Heart left ventricle (tissue), 16 donors: Measurements from ENCODE around the gene GPR153. TPM values are rescaled to one million over a fixed set of nuclear protein-coding genes. Genes with fewer than 3 reads are reported as not detected.

Experiments used
- ATAC-seq, 4 donors: fragments of 200-7000 bp; cut with Tn5 transposase; one replicate each; pipeline ENCODE4 v1.9.1; 2020 to 2022; ENCODE audit warnings: moderate library complexity in 4 of 4, mild to moderate bottlenecking in 3 of 4, moderate number of reproducible peaks in 1 of 4
- DNase-seq, 5 donors: peaks; one replicate each; pipeline ENCODE4 v3.0.0-alpha.2; 2020
- H3K27ac ChIP-seq, 12 donors: fragments of 200-600 bp; sonication (generic) in 4 of 12; one replicate each; pipeline versions ENCODE4 v1.5.0 to v1.8.0; 2016 to 2022; ENCODE audit warnings: mild to moderate bottlenecking in 2 of 12
- H3K27me3 ChIP-seq, 9 donors: fragments of 200-600 bp; sonication (generic) in 2 of 9; one replicate each; pipeline versions ENCODE4 v1.5.1 to v1.8.0; 2016 to 2022; ENCODE audit warnings: mild to moderate bottlenecking in 3 of 9
- H3K36me3 ChIP-seq, 9 donors: fragments of 200-600 bp; sonication (generic) in 2 of 9; one replicate each; pipeline versions ENCODE4 v1.5.0 to v1.8.0; 2018 to 2022; ENCODE audit warnings: mild to moderate bottlenecking in 2 of 9
- H3K4me1 ChIP-seq, 12 donors: fragments of 200-600 bp; sonication (generic) in 4 of 12; one replicate each; pipeline versions ENCODE4 v1.5.0 to v1.8.0; 2016 to 2022; ENCODE audit warnings: mild to moderate bottlenecking in 3 of 12
- H3K4me3 ChIP-seq, 12 donors: fragments of 200-600 bp; sonication (generic) in 4 of 12; one replicate each; pipeline versions ENCODE4 v1.5.0 to v1.8.0; 2017 to 2022; ENCODE audit warnings: mild to moderate bottlenecking in 9 of 12, moderate library complexity in 4 of 12
- H3K9me3 ChIP-seq, 12 donors: fragments of 200-600 bp; sonication (generic) in 4 of 12; one replicate each; pipeline versions ENCODE4 v1.5.0 to v1.8.0; 2016 to 2022; ENCODE audit warnings: mild to moderate bottlenecking in 1 of 12
- POLR2A ChIP-seq, 2 donors: fragments of 450-650 bp; IDR thresholded peaks; one replicate each; pipeline ENCODE4 v1.6.1; 2017; ENCODE audit warnings: antibody characterized with exemption in 2 of 2, mild to moderate bottlenecking in 2 of 2, moderate library complexity in 2 of 2
- WGBS, 4 donors: extraction: QIAGEN DNeasy Blood & Tissue Kit in 2 of 4; methylation state at CpG; one replicate each; pipeline versions ENCODE4 v1.1.5 to v1.1.7; 2013 to 2018; 5-methylcytosine and 5-hydroxymethylcytosine counted together
- intact Hi-C, 10 donors: fragments of 100-400 bp; cut with DNase I; formaldehyde crosslinking; loops; one replicate each; pipeline versions ENCODE4 v1.11.1 to v1.14.2; 2022
- polyA plus RNA-seq, 2 donors: library from polyadenylated mRNA; stranded (reverse); fragments of 200-250 nt; gene quantifications; one replicate each; pipeline ENCODE4 v1.2.3, GENCODE V29; 2013
- total RNA-seq, 9 donors: library from RNA; depleted of rRNA in 2 of 9; stranded (reverse); fragments of >200 nt in 2 of 9; fragmentation: NEBNext Ultra II Directional in 3 of 9; extraction: Animal tissue kit (Norgen Biotek cat#: 25700) in 3 of 9; gene quantifications; one replicate each; pipeline versions ENCODE4 v1.1.0 to v1.2.4, GENCODE V29; 2016 to 2023
- TF ChIP-seq, protein P1 (sequence below), 12 donors: fragments of 200-600 bp; sonication (generic) in 4 of 12; IDR thresholded peaks; one replicate each; pipeline versions ENCODE4 v1.5.0 to v1.8.0; 2018 to 2022; ENCODE audit warnings: antibody characterized with exemption in 12 of 12, mild to moderate bottlenecking in 5 of 12
- donor health status: ischemic (EF 13 %, LVEDD 7.1; RV severe dilation, severe dysfunction).
- donor health status: healthy with polysubstance abuse.
- donor health status: DM: no; HTN: yes; CAD: no.
- donor health status: DM: no; HTN: no; CAD: no.
- donor health status: ischemic (EF 25% LVEDD 6.9; RV normal size, moderate dysfunction).
- donor health status: ischemic (EF 25% LVEDD 5.7; RV mildly dilated, moderate dysfunction).
- donor health status: healthy.
- donor health status: DM: yes; HTN: yes; CAD: no.
- donor health status: ischemic (EF 35%, LVEDD 5.7; RV mildly dilated, moderate dysfunction).
- donor health status: nonischemic (EF 11% LVEDD 7.7; RV severe dilation, severe dysfunction).
- donor health status: DM: yes; HTN: yes; CAD: no.
- donor health status: PGD.
- donor health status: ischemic (EF 29% LVEDD 5.4; RV normal size, mild dysfunction).
- donor health status: nonischemic (EF 23%, LVEDD 6.1; RV moderate dilation, normal function).

GPR153 gene
- total and polyA plus RNA-seq, 11 donors = 2.7 to 30.0 (median 4.7) TPM

DNA sequence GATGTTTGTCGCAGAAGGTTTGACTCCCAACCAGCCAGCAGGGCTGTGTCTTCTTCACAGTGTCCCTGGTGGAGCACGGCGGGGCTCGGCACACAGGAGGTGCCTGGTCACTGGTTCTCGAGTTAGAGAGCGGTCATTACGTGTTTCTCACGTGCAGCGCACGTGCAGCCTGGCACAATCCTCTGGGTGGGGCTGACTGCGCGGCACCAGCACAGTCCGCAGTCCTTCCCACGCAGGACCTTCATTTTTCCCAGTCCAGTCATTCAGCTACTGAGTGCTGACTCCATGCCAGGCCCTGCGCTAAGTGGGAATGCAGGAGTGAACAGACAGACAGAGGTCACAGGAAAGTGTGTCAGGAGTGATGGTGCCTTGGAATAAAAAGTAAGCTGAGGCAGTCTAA, 46.2 kb upstream of the GPR153 start:
- 90 to 94% (median 93%) methylated on average over 15 of the region's 15 CpGs for WGBS, 4 donors
- peak in 1 of 4 donors; percentile 15 for ATAC-seq
- intact Hi-C loops = no loop called here
- no peak for DNase-seq
- H3K4me1 ChIP-seq = no peaks in the 10 kb centered on the region
- no peaks in the 10 kb centered on the region for H3K36me3 ChIP-seq
- H3K9me3 ChIP-seq = no peaks in the 10 kb centered on the region
- H3K27ac ChIP-seq = no peak overlapping the region
- TF ChIP-seq, protein P1, sequence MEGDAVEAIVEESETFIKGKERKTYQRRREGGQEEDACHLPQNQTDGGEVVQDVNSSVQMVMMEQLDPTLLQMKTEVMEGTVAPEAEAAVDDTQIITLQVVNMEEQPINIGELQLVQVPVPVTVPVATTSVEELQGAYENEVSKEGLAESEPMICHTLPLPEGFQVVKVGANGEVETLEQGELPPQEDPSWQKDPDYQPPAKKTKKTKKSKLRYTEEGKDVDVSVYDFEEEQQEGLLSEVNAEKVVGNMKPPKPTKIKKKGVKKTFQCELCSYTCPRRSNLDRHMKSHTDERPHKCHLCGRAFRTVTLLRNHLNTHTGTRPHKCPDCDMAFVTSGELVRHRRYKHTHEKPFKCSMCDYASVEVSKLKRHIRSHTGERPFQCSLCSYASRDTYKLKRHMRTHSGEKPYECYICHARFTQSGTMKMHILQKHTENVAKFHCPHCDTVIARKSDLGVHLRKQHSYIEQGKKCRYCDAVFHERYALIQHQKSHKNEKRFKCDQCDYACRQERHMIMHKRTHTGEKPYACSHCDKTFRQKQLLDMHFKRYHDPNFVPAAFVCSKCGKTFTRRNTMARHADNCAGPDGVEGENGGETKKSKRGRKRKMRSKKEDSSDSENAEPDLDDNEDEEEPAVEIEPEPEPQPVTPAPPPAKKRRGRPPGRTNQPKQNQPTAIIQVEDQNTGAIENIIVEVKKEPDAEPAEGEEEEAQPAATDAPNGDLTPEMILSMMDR (IDR thresholded peaks at IDR 0.05) = no peak
- no peak for TF ChIP-seq POLR2A (IDR thresholded peaks at IDR 0.05)
- H3K4me3 ChIP-seq = no peak overlapping the region
- H3K27me3 ChIP-seq = no peaks in the 10 kb centered on the region

DNA sequence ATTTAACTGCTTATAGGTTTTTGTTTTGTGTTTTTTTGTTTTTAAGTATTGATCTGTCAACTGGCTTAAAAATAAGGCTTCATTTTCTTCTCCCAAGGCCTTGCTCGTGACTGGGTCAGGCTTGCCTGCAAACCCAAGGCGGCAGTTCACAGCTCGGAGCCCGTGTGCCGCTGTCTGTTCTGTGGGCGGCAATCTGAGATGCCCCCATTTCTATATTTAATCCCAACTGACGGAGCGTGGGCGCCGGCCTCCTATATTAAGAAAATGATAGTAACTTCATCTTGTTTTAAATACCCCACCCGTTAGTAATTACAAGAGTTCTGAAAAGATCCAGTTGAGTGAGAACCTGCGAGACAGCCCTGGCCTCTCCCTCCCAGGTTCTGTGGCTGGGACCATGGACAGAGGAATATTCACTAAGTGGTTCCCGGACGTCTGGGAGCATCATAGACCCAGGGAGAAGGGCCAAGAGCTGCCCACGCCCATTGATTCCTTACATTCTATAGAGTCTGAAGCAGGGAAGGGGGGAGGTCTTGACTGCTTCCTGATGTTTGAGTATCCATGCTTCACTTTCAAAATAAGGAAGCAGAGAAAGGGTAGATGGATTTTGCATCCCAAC, 42.6 kb upstream of the GPR153 start:
- Histone ChIP-seq H3K9me3 (no peaks in the 10 kb centered on the region), H3K27me3 (no peaks in the 10 kb centered on the region), H3K27ac (no peak overlapping the region), H3K4me1 (no peaks in the 10 kb centered on the region), H3K4me3 (no peak overlapping the region), H3K36me3 (no peaks in the 10 kb centered on the region)
- no peak for ATAC-seq
- no peak for TF ChIP-seq POLR2A (IDR thresholded peaks at IDR 0.05)
- TF ChIP-seq, protein P1 (IDR thresholded peaks at IDR 0.05) = no peak
- no peak for DNase-seq
- intact Hi-C loops = no loop called here
- 92 to 94% (median 93%) methylated on average over 15 of the region's 15 CpGs for WGBS, 4 donors

DNA sequence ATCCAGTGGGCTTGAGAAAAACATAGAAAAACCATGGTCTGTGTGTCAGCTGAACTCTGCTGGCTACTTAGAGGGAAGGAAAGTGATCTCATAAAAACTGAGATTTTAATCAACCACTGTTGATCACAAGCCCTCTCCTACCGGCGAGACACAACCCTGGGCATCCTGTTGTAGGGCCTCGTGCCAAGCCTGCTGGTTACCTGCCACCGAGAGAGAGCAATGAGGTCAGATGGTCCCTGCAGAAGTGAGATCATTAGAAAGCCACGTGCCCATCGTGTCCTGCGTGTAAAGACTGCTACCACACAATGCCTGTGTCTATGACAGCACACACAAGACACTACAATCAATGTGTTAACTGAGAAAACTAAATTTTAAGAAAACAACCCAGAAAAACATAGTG, 41.7 kb upstream of the GPR153 start:
- H3K36me3 ChIP-seq = no peaks in the 10 kb centered on the region
- H3K9me3 ChIP-seq = no peaks in the 10 kb centered on the region
- 63 to 78% (median 69%) methylated on average over 7 of the region's 7 CpGs for WGBS, 4 donors
- no peak overlapping the region for H3K4me3 ChIP-seq
- ATAC-seq (no peak), DNase-seq (no peak)
- no peaks in the 10 kb centered on the region for H3K27me3 ChIP-seq
- TF ChIP-seq POLR2A (IDR thresholded peaks at IDR 0.05) = no peak
- TF ChIP-seq, protein P1 (IDR thresholded peaks at IDR 0.05) = no peak
- H3K4me1 ChIP-seq = no peaks in the 10 kb centered on the region
- H3K27ac ChIP-seq = no peak overlapping the region
- intact Hi-C loops = no loop called here

DNA sequence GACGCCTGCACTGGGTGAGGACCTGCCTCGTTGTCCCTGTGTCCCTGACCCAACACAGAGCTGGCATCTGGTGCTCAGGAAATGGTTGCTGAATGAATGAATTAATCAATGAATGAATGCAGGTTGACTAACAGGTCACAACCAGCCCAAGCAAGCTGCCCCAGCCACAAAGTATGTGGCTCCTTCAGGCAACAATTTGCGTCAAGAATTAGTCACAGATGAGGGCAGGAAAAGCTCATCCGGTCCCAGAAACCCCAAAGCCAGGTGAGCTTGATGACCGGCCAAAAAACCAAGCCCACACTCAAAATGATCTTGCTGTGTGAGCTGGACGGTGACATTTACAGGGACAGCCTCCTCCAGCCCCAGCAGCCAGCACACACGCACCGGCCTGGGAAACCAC, 40.6 kb upstream of the GPR153 start:
- ATAC-seq (no peak), DNase-seq (no peak)
- intact Hi-C loops = no loop called here
- Histone ChIP-seq H3K4me1 (no peaks in the 10 kb centered on the region), H3K27me3 (no peaks in the 10 kb centered on the region), H3K27ac (no peak overlapping the region), H3K36me3 (no peaks in the 10 kb centered on the region), H3K4me3 (no peak overlapping the region), H3K9me3 (no peaks in the 10 kb centered on the region)
- no peak for TF ChIP-seq POLR2A (IDR thresholded peaks at IDR 0.05)
- TF ChIP-seq, protein P1 (IDR thresholded peaks at IDR 0.05) = no peak
- 88 to 95% (median 94%) methylated on average over 7 to 8 of the region's 8 CpGs for WGBS, 4 donors
